NAMALWA (cell line): ENCODE measurements around the gene PCDHGA2.
"Not testable (repeated sequence)": the region's sequence is repeated elsewhere in the genome, so short reads cannot be mapped to it uniquely, and the experiment has no call there.

Experiments used
- DNase-seq: peaks from one replicate; pipeline ENCODE4 v3.0.0-alpha.2; 2015; ENCODE audit warnings: low spot score

Gene PCDHGA2

DNA sequence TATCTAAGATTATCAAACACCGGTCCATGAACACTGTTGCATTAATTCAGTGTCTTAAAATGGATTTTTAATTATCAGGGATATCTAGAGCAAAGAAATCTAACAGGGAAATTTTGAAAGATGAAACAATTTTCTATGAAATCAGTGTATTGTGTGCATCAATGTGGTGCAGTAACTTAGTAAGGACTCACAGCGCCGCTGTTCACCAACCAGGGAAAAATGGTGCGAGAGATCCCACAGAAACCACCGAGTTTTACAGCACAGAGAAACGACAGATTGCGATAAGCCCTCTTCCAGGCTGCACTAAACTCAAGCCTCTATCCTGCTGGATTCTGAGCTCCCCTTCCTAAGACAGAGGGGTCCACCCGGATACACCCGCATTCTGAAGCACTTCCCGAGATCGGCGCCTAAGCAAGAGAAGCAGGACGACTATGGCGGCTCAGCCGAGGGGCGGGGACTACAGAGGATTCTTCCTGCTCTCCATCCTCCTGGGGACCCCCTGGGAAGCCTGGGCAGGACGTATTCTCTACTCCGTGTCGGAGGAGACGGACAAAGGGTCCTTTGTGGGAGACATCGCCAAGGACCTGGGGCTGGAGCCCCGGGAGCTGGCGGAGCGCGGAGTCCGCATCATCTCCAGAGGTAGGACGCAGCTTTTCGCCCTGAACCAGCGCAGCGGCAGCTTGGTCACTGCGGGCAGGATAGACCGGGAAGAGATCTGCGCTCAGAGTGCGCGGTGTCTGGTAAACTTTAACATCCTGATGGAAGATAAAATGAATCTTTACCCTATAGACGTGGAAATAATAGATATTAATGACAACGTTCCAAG lies 44.1 kb downstream of the PCDHGA2 start, which contains the start of gene PCDHGA7:
Gene PCDHGA7 (plus strand): TSS at position 274 of the 826 bp plus-strand sequence. CDS start 158 bp downstream, at position 432.
- no peak for DNase-seq

DNA sequence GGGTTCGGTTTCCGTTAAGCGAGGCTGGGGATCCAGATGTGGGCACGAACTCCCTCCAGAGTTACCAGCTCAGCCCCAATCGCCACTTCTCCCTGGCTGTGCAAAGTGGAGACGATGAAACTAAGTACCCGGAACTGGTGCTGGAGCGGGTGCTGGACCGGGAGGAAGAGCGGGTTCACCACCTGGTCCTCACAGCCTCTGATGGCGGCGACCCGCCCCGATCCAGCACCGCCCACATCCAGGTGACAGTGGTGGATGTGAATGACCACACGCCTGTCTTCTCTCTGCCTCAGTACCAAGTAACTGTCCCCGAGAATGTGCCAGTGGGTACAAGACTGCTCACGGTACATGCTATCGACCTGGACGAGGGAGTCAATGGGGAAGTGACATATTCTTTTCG lies 44.8 kb downstream of the PCDHGA2 start:
- no peak for DNase-seq

GRCh38 chr5:141384471-141385267 lies 46.1 kb downstream of the PCDHGA2 start:
- no peak for DNase-seq

GRCh38 chr5:141387557-141388311 lies 49.2 kb downstream of the PCDHGA2 start, which contains the start of gene PCDHGB4:
Gene PCDHGB4 (plus strand): TSS chr5:141387698. CDS start chr5:141387885, 187 bp downstream.
- not testable (repeated sequence) for DNase-seq

DNA sequence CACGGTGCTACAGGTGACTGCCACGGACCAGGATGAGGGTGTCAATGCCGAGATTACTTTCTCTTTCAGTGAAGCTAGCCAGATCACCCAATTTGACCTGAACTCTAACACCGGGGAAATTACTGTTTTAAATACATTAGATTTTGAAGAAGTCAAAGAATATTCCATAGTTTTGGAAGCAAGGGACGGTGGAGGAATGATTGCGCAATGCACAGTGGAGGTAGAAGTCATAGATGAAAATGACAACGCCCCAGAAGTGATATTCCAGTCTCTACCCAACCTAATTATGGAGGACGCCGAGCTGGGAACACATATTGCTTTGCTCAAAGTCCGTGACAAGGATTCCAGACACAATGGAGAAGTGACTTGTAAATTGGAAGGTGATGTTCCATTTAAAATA lies 50.1 kb downstream of the PCDHGA2 start:
- DNase-seq: no peak

- no peak for DNase-seq
Observed at GRCh38 chr5:141389153-141390042, 50.8 kb downstream of the PCDHGA2 start.

DNA sequence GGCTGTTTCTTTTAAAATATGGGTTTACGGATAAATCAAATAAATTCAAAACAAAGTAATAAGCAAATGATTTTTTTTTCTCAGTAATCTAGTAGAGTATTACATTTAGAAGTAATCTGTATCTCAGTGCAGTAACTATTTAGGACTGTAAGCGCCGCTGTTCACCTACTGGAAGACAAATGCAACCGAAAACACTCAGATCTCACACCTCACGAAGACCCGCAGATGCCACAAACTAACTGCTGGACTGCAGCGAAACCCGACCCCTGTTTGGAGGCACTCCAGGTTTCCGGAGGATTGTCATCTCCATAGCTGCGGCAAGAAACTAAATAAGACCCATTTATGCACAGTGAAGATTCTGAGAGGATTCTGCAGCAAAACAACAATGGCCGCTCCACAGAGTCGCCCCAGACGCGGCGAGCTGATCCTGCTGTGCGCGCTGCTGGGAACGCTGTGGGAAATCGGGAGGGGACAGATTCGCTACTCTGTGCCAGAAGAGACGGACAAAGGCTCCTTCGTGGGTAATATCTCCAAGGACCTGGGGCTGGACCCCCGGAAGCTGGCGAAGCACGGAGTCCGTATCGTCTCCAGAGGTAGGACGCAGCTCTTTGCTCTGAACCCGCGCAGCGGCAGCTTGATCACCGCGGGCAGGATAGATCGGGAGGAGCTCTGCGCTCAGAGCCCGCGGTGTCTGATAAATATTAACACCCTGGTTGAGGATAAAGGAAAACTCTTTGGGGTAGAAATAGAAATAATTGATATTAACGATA lies 54.1 kb downstream of the PCDHGA2 start, which contains the start of gene PCDHGA8:
Gene PCDHGA8 (plus strand): TSS at position 205 of the 770 bp plus-strand sequence. CDS start 181 bp downstream, at position 386.
- no peak for DNase-seq
